Esophagus muscularis mucosa (tissue), 4 donors: ENCODE data around the gene RAB7B. TPM values are rescaled to one million over a fixed set of nuclear protein-coding genes. Genes with fewer than 3 reads are reported as not detected.

Experiments used
- DNase-seq: peaks from one replicate; pipeline ENCODE4 v3.0.0-alpha.2; 2017; ENCODE audit errors: extremely low spot score
- H3K27ac ChIP-seq, 4 donors: fragments of 200-600 bp; sonication (generic); replicated peaks in 1 of 4; 1 replicate in 3 of 4; 2 replicates in 1 of 4; pipeline ENCODE4 v1.5.1; 2016 to 2019; ENCODE audit warnings: mild to moderate bottlenecking in 1 of 4
- H3K27me3 ChIP-seq, 4 donors: fragments of 200-600 bp; sonication (generic); one replicate each; pipeline versions ENCODE4 v1.5.1 to v1.6.0; 2016 to 2019
- H3K36me3 ChIP-seq, 4 donors: fragments of 200-600 bp; sonication (generic); one replicate each; pipeline ENCODE4 v1.5.1; 2016 to 2019
- H3K4me1 ChIP-seq, 4 donors: fragments of 200-600 bp; sonication (generic); one replicate each; pipeline ENCODE4 v1.5.1; 2016 to 2019
- H3K4me3 ChIP-seq, 4 donors: fragments of 200-600 bp; sonication (generic); 1 replicate in 2 of 4; 2 replicates in 2 of 4; pipeline ENCODE4 v1.5.1; 2016 to 2019; ENCODE audit warnings: mild to moderate bottlenecking in 4 of 4, moderate library complexity in 1 of 4
- H3K9me3 ChIP-seq, 4 donors: fragments of 200-600 bp; sonication (generic); 1 replicate in 3 of 4; 2 replicates in 1 of 4; pipeline ENCODE4 v1.5.1; 2016 to 2019
- CTCF ChIP-seq, 3 experiments: fragments of 200-600 bp in 2 of 3; fragments of 450-650 bp in 1 of 3; sonication (generic) in 2 of 3; IDR thresholded peaks; one replicate each; pipeline ENCODE4 v1.5.1; 2017 to 2019; ENCODE audit warnings: antibody characterized with exemption in 3 of 3, mild to moderate bottlenecking in 2 of 3, moderate library complexity in 1 of 3
- EP300 ChIP-seq: sonication (generic); formaldehyde crosslinking; IDR thresholded peaks from one replicate; pipeline ENCODE4 v1.6.1; 2017; ENCODE audit warnings: antibody characterized with exemption
- POLR2A ChIP-seq: fragments of 450-650 bp; IDR thresholded peaks from one replicate; pipeline ENCODE4 v1.6.1; 2017; ENCODE audit warnings: antibody characterized with exemption, moderate library complexity, mild to moderate bottlenecking, low read depth
- POLR2AphosphoS5 ChIP-seq, 2 donors: sonication (generic); formaldehyde crosslinking; IDR thresholded peaks; one replicate each; pipeline ENCODE4 v1.6.1; 2017; ENCODE audit warnings: antibody characterized with exemption in 2 of 2
- WGBS: methylation state at CpG from one replicate; pipeline ENCODE4 v1.1.5; 2018; 5-methylcytosine and 5-hydroxymethylcytosine counted together
- intact Hi-C: fragments of 100-400 bp; cut with DNase I; formaldehyde crosslinking; loops from one replicate; pipeline ENCODE4 v1.15.1; 2023
- total RNA-seq, 4 donors: library from RNA; depleted of rRNA; stranded (reverse); fragments of >200 nt; gene quantifications; one replicate each; pipeline versions ENCODE4 v1.1.0 to v1.2.1, GENCODE V29; 2016

RAB7B gene
- total RNA-seq, 4 donors from 2014 or later, result 0.32 to 2.5 (median 1.8) TPM

- TF ChIP-seq EP300 (no peak), CTCF (IDR thresholded peaks at IDR 0.05) (no peak), POLR2A (no peak), POLR2AphosphoS5 (IDR thresholded peaks at IDR 0.05) (no peak)
- H3K27ac ChIP-seq, result no peak overlapping the region
- no peaks in the 10 kb centered on the region for H3K36me3 ChIP-seq
- peaks cover 0 to 71% (median 0%) of the 10 kb centered on the region in 4 donors for H3K27me3 ChIP-seq
- peaks cover 0 to 5% (median 0%) of the 10 kb centered on the region in 4 donors for H3K4me1 ChIP-seq
- H3K9me3 ChIP-seq, result no peaks in the 10 kb centered on the region
- WGBS, result 100% methylated on average over 1 of the region's 1 CpG
- DNase-seq, result no peak
- intact Hi-C loops, result no loop called here
- H3K4me3 ChIP-seq, result no peak overlapping the region
These were observed 64.5 kb downstream of the RAB7B start for GRCh38 chr1:205938682-205939081.

DNA sequence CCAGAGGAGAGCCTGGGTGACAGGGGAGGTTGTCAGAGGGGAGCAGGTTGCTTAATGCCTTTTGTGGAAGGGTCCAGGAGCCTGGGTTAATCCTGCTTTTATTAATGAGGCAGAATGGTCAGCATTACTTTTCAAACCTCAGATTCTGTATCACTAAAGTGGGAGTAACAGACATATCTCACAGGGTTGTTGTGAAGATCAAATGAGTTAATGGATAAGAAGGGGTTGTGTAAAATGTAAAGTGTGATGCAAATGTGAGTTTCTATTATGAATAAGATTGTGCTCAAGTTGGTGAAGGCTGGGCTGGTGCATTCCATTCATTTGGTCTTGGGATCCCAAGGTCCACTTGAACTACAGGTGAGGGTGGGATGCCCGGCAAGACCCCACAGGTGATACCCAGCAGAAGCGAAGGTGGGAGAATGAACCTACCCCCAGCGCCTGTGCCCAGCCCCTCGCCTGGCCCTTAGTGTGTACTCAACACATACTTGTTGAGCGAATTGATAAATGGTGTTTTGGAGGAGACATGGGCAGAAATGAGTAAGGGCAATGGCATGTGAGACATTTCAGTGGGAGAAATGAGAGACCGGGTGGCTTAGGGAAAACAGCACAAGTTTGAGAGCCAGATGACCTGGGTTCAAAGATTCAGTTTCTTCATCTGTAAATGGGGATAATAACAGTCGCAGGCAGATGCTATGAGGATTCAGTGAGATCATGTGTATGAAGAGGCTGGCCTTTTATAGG, 66.2 kb downstream of the RAB7B start:
- intact Hi-C loops, result no loop called here
- H3K4me3 ChIP-seq, result no peak overlapping the region
- TF ChIP-seq EP300, result no peak
- no peak for TF ChIP-seq POLR2A
- no peak for TF ChIP-seq CTCF (IDR thresholded peaks at IDR 0.05)
- no peak for TF ChIP-seq POLR2AphosphoS5 (IDR thresholded peaks at IDR 0.05)
- H3K4me1 ChIP-seq, result peaks cover 0 to 5% (median 0%) of the 10 kb centered on the region in 4 donors
- WGBS, result 84% methylated on average over 7 of the region's 7 CpGs
- H3K27ac ChIP-seq, result no peak overlapping the region
- H3K36me3 ChIP-seq, result no peaks in the 10 kb centered on the region
- no peak for DNase-seq
- H3K27me3 ChIP-seq, result peaks cover 0 to 55% (median 0%) of the 10 kb centered on the region in 4 donors
- no peaks in the 10 kb centered on the region for H3K9me3 ChIP-seq

- 76% methylated on average over 6 of the region's 6 CpGs for WGBS
- DNase-seq, result no peak
- TF ChIP-seq POLR2AphosphoS5 (IDR thresholded peaks at IDR 0.05), result no peak
- no peak for TF ChIP-seq POLR2A
- TF ChIP-seq EP300, result no peak
- TF ChIP-seq CTCF (IDR thresholded peaks at IDR 0.05), result no peak
These were observed 66.9 kb downstream of the RAB7B start for GRCh38 chr1:205936311-205936710.

DNA sequence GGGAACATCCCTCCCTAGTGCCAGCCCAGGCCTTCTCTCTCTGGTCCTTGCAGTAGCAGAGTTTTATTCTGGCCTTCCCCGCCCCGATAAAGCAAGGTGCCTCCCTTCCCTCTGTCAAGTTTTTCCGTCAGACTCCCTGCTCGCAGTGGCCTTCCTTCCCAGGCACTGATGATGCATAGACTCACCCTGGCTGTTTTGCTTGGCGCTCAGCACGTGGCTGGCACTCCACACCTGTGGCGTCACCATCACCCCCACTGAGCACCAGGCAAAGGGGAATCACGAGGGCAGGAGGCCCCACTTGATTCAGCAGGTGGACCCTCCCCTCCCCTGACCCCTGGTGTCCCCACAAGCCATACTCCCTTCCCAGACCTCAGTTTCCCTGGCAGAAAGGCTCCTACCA, 67.3 kb downstream of the RAB7B start:
- 95% methylated on average over 7 of the region's 8 CpGs for WGBS
- H3K36me3 ChIP-seq, result no peaks in the 10 kb centered on the region
- H3K4me1 ChIP-seq, result peaks cover 0 to 5% (median 0%) of the 10 kb centered on the region in 4 donors
- no peak for DNase-seq
- intact Hi-C loops, result no loop called here
- no peak for TF ChIP-seq POLR2A
- no peak overlapping the region for H3K4me3 ChIP-seq
- H3K9me3 ChIP-seq, result no peaks in the 10 kb centered on the region
- peaks cover 0 to 50% (median 0%) of the 10 kb centered on the region in 4 donors for H3K27me3 ChIP-seq
- no peak overlapping the region for H3K27ac ChIP-seq

More at GRCh38 chr1:205936311-205936710, 66.9 kb downstream of the RAB7B start:
- Histone ChIP-seq H3K36me3 (no peaks in the 10 kb centered on the region), H3K27ac (no peak overlapping the region), H3K4me1 (peaks cover 0 to 5% (median 0%) of the 10 kb centered on the region in 4 donors), H3K27me3 (peaks cover 0 to 53% (median 0%) of the 10 kb centered on the region in 4 donors), H3K9me3 (no peaks in the 10 kb centered on the region), H3K4me3 (no peak overlapping the region)
- intact Hi-C loops, result no loop called here

DNA sequence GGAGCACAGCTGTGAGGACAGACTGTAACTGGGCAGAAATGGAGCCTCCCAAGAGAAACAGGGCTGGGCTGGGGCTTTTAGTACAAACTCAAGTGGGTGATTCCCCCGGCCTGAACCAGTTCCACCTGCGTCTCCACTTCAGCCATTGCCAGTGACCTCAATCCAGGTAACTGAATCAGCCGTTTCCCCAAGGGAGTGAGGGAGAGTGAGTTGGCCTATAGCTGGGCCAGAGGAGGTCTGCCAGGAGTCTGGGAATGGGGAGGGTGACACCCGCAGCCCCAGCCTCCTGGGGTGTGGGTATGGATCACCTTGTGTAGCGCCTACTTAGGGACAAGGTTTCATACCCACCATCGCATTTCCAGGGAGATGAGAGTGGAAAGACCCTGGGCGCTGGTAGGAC, 68.4 kb downstream of the RAB7B start:
- no peak overlapping the region for H3K4me3 ChIP-seq
- TF ChIP-seq EP300 (no peak), CTCF (IDR thresholded peaks at IDR 0.05) (no peak), POLR2AphosphoS5 (IDR thresholded peaks at IDR 0.05) (no peak), POLR2A (no peak)
- no peak for DNase-seq
- H3K36me3 ChIP-seq, result no peaks in the 10 kb centered on the region
- H3K27ac ChIP-seq, result no peak overlapping the region
- WGBS, result 98% methylated on average over 6 of the region's 7 CpGs
- H3K9me3 ChIP-seq, result no peaks in the 10 kb centered on the region
- H3K27me3 ChIP-seq, result peaks cover 0 to 39% (median 0%) of the 10 kb centered on the region in 4 donors
- intact Hi-C loops, result no loop called here
- H3K4me1 ChIP-seq, result peaks cover 0 to 5% (median 0%) of the 10 kb centered on the region in 4 donors
